GM10847 (cell line): Measurements from ENCODE around the gene TLR8.

ENCODE experiments used
- POLR2A ChIP-seq: IDR thresholded peaks from 2 replicates; pipeline ENCODE4 v1.6.1; 2011; ENCODE audit not compliant: insufficient read length; ENCODE audit errors: extremely low read depth

TLR8 gene

DNA sequence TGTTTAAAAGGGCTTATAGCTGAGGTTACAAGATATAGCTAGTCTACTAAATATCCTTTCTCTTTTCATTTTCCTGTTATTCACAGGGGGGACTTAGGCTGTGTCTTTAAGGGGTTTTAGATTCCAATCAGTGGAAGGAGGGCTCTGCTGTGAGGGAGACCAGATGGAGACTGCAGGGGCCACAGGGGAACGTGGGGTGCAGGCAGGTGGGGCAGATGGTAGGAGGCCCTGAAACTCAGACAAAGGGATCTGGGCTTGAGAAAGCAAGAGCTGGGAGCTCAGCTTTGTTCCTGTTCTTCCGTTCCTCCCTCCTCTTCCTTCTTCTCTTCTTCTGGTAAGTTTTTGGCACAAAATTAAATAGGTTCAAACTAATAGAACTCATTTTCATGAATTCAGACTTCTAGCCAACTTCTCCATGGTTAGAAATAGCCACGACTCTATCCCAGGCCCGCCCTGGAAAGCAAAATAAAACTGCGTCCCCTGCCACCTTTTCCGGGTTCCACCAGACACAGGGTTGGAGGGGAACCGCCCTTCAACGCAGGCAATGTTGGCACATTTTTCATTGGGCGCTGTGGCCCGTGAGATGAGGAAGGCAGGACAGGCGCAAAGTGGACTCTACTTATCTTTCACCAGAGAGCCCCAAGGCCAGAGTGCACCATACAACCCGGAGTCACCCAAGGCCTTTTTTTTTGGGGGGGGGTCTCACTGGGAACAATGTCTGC is 65.0 kb downstream of the TLR8 start:
- no peak for TF ChIP-seq POLR2A

DNA sequence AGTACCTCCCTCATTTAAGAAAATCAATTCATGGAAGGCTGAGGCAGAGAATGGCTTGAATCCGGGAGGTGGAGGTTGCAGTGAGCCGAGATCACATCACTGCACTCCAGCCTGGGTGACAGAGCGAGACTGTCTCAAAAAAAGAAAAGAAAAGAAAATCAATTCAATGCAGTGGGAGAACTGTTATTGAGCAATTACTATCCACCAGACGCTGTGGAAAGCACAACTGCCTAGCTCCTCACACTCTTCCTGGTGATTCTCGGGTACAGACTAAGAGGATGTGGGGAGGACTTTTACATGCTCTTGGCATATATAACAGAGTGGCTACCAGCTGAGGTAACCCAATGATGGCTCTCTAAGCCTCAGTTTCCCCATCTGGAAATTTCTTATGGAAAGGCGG is 65.8 kb downstream of the TLR8 start:
- TF ChIP-seq POLR2A = no peak
